NB4 (cell line): ENCODE data around the gene BLACAT1.
"Not testable (repeated sequence)": the region's sequence is repeated elsewhere in the genome, so short reads cannot be mapped to it uniquely, and the experiment has no call there.

Source experiments
- DNase-seq: peaks from one replicate; pipeline ENCODE4 v3.0.0; 2010; ENCODE audit warnings: low read depth
- H3K4me3 ChIP-seq: one replicate; pipeline ENCODE4 v1.5.1; 2011; ENCODE audit warnings: mild to moderate bottlenecking, low read depth, low read length, moderate library complexity
- CTCF ChIP-seq: IDR thresholded peaks from one replicate; pipeline ENCODE4 v1.5.1; 2012; ENCODE audit warnings: low read depth, low read length
- MAX ChIP-seq: IDR thresholded peaks from 2 replicates; pipeline ENCODE4 v1.6.1; 2011; ENCODE audit warnings: low read depth, low read length
- MYC ChIP-seq: IDR thresholded peaks from 2 replicates; pipeline ENCODE4 v1.6.1; 2011; ENCODE audit warnings: low read depth, low read length
- POLR2A ChIP-seq: IDR thresholded peaks from 2 replicates; pipeline ENCODE4 v1.6.1; 2011; ENCODE audit warnings: mild to moderate bottlenecking; ENCODE audit not compliant: insufficient read length; ENCODE audit errors: extremely low read depth

Gene BLACAT1

GRCh38 chr1:205480349-205480985 is 24.6 kb upstream of the BLACAT1 start:
- no peak for DNase-seq
- no peak overlapping the region for H3K4me3 ChIP-seq
- TF ChIP-seq POLR2A (no peak), CTCF (no peak), MYC (no peak), MAX (no peak)

GRCh38 chr1:205478985-205479384 is 23.1 kb upstream of the BLACAT1 start:
- not testable (repeated sequence) for H3K4me3 ChIP-seq, DNase-seq

- DNase-seq = no peak
- TF ChIP-seq MAX (no peak), MYC (no peak), CTCF (no peak), POLR2A (no peak)
- H3K4me3 ChIP-seq = no peak overlapping the region
Measured at GRCh38 chr1:205477759-205478247, 22.0 kb upstream of the BLACAT1 start.

GRCh38 chr1:205477121-205477758 is 21.4 kb upstream of the BLACAT1 start:
- TF ChIP-seq CTCF = no peak
- DNase-seq = no peak
- H3K4me3 ChIP-seq = no peak overlapping the region

- no peak for TF ChIP-seq MYC
- DNase-seq = no peak
- no peak overlapping the region for H3K4me3 ChIP-seq
Measured at GRCh38 chr1:205476648-205477047, 20.8 kb upstream of the BLACAT1 start.

- no peak overlapping the region for H3K4me3 ChIP-seq
- TF ChIP-seq MYC = no peak
- no peak for DNase-seq
Measured at GRCh38 chr1:205475855-205476254, 20.0 kb upstream of the BLACAT1 start.

GRCh38 chr1:205474571-205474970 is 18.7 kb upstream of the BLACAT1 start:
- no peak for TF ChIP-seq MAX
- H3K4me3 ChIP-seq = no peak overlapping the region
- no peak for DNase-seq

- DNase-seq = no peak
- TF ChIP-seq MYC (no peak), CTCF (no peak), POLR2A (no peak), MAX (no peak)
- no peak overlapping the region for H3K4me3 ChIP-seq
Measured at GRCh38 chr1:205473966-205474365, 18.1 kb upstream of the BLACAT1 start.
